H1 (cell line): Measurements from ENCODE around the gene STYK1. TPM values are rescaled to one million over a fixed set of nuclear protein-coding genes. Genes with fewer than 3 reads are reported as not detected.
"Not testable (repeated sequence)": the region's sequence is repeated elsewhere in the genome, so short reads cannot be mapped to it uniquely, and the experiment has no call there.

Experiments
- CTCF ChIA-PET: fragments of 300-600 bp; sonication (Branson Sonifier 250); formaldehyde crosslinking; loops from one replicate; lab custom pipeline; 2021; ENCODE audit not compliant: partially characterized antibody; lab: Charles Lee
- POLR2A ChIA-PET: fragments of 300-600 bp; sonication (Branson Sonifier 250); formaldehyde crosslinking; loops from one replicate; lab custom pipeline; 2021; ENCODE audit warnings: inconsistent platforms; ENCODE audit not compliant: partially characterized antibody; lab: Charles Lee
- DNase-seq, 2 experiments: peaks; one replicate each; pipeline versions ENCODE4 v3.0.0 to v3.0.0-alpha.2; 2010 to 2022; ENCODE audit warnings: low spot score in 2 of 2, low read depth in 1 of 2, mixed read lengths in 1 of 2
- FAIRE-seq: peaks from 2 replicates; lab custom pipeline; 2011; peaks lifted over from hg19 to GRCh38; lab: Jason Lieb, UNC
- H2AFZ ChIP-seq: 2 replicates; pipeline ENCODE4 v1.8.1; 2012; ENCODE audit warnings: low read length, inconsistent platforms
- H2AK5ac ChIP-seq: 2 replicates; pipeline ENCODE4 v1.6.1; 2013; ENCODE audit warnings: low read depth, low read length
- H2BK120ac ChIP-seq: replicated peaks from 2 replicates; pipeline ENCODE3; 2013; ENCODE audit warnings: low read depth, low read length, inconsistent platforms
- H2BK12ac ChIP-seq: 2 replicates; pipeline ENCODE4 v1.6.1; 2013; ENCODE audit warnings: low read depth, low read length
- H2BK15ac ChIP-seq: 2 replicates; pipeline ENCODE4 v1.6.1; 2013; ENCODE audit warnings: low read length
- H2BK20ac ChIP-seq: 2 replicates; pipeline ENCODE4 v1.6.1; 2013; ENCODE audit warnings: low read length
- H2BK5ac ChIP-seq: 2 replicates; pipeline ENCODE4 v1.6.1; 2013; ENCODE audit warnings: low read depth, low read length
- H3K14ac ChIP-seq: 2 replicates; pipeline ENCODE4 v1.6.1; 2013; ENCODE audit warnings: inconsistent platforms; ENCODE audit not compliant: insufficient read length
- H3K18ac ChIP-seq: 2 replicates; pipeline ENCODE4 v1.6.1; 2013; ENCODE audit warnings: low read length; ENCODE audit errors: extremely low read depth
- H3K23ac ChIP-seq: 2 replicates; pipeline ENCODE4 v1.6.1; 2013; ENCODE audit warnings: inconsistent platforms; ENCODE audit not compliant: insufficient read length
- H3K23me2 ChIP-seq: 2 replicates; pipeline ENCODE4 v1.6.1; 2013; ENCODE audit warnings: low read depth, low read length
- H3K27ac ChIP-seq: 2 replicates; pipeline ENCODE4 v1.6.1; 2011; ENCODE audit warnings: low read depth, low read length, inconsistent platforms
- H3K27me3 ChIP-seq, 4 experiments: replicated peaks in 1 of 4; 1 replicate in 1 of 4; 2 replicates in 3 of 4; pipeline versions ENCODE4 v1.6.1 to v1.8.1; 2011 to 2013; ENCODE audit warnings: low read length in 3 of 4, mild to moderate bottlenecking in 3 of 4, inconsistent platforms in 2 of 4, mixed read lengths in 2 of 4, moderate library complexity in 1 of 4; ENCODE audit not compliant: control insufficient read depth in 3 of 4, insufficient read depth in 3 of 4; ENCODE audit errors: extremely low read depth in 1 of 4
- H3K36me3 ChIP-seq, 4 experiments: 2 replicates each; pipeline versions ENCODE4 v1.6.1 to v1.8.1; 2011 to 2013; ENCODE audit warnings: mild to moderate bottlenecking in 4 of 4, low read length in 3 of 4, moderate library complexity in 2 of 4, control low read depth in 1 of 4, inconsistent platforms in 1 of 4; ENCODE audit not compliant: insufficient read depth in 4 of 4, control insufficient read depth in 2 of 4
- H3K4ac ChIP-seq: replicated peaks from 2 replicates; pipeline ENCODE3; 2013; ENCODE audit warnings: low read length, low read depth, mixed read lengths, inconsistent platforms; ENCODE audit not compliant: insufficient read length
- H3K4me1 ChIP-seq, 4 experiments: replicated peaks in 1 of 4; 1 replicate in 1 of 4; 2 replicates in 3 of 4; pipeline versions ENCODE4 v1.6.1 to v1.8.1; 2011 to 2013; ENCODE audit warnings: low read length in 3 of 4, inconsistent platforms in 2 of 4, mixed read lengths in 1 of 4; ENCODE audit not compliant: insufficient read depth in 4 of 4, control insufficient read depth in 3 of 4
- H3K4me2 ChIP-seq, 2 experiments: 2 replicates each; pipeline versions ENCODE4 v1.6.1 to v1.8.1; 2011 to 2013; ENCODE audit warnings: low read depth in 2 of 2, low read length in 2 of 2, control low read depth in 1 of 2, inconsistent platforms in 1 of 2, mild to moderate bottlenecking in 1 of 2; ENCODE audit not compliant: insufficient read depth in 1 of 2
- H3K4me3 ChIP-seq, 4 experiments: fragments of 200-600, 300-600 bp in 1 of 4; sonication (generic), shearing (Covaris generic), sonication (Bioruptor Twin) in 1 of 4; 2 replicates each; pipeline versions ENCODE4 v1.5.1 to v1.8.1; 2011 to 2016; ENCODE audit warnings: low read length in 4 of 4, low read depth in 3 of 4, control low read depth in 2 of 4, inconsistent platforms in 2 of 4, mild to moderate bottlenecking in 2 of 4, mixed read lengths in 1 of 4, moderate library complexity in 1 of 4; ENCODE audit not compliant: insufficient read depth in 2 of 4; ENCODE audit errors: extremely low read depth in 1 of 4
- H3K56ac ChIP-seq: replicated peaks from 2 replicates; pipeline ENCODE3; 2013; ENCODE audit warnings: low read depth, mild to moderate bottlenecking, mixed read lengths, low read length, inconsistent platforms; ENCODE audit not compliant: insufficient read length
- H3K79me1 ChIP-seq: 2 replicates; pipeline ENCODE4 v1.6.1; 2013; ENCODE audit warnings: low read depth, low read length, control low read depth
- H3K79me2 ChIP-seq, 2 experiments: 2 replicates each; pipeline versions ENCODE4 v1.6.1 to v1.8.1; 2012 to 2013; ENCODE audit warnings: low read length in 2 of 2, mild to moderate bottlenecking in 2 of 2, inconsistent platforms in 1 of 2; ENCODE audit not compliant: insufficient read depth in 2 of 2, control insufficient read depth in 1 of 2
- H3K9ac ChIP-seq, 4 experiments: replicated peaks in 1 of 4; 1 replicate in 1 of 4; 2 replicates in 3 of 4; pipeline versions ENCODE4 v1.6.1 to v1.8.1; 2011 to 2013; ENCODE audit warnings: low read depth in 3 of 4, low read length in 3 of 4, control low read depth in 2 of 4, mild to moderate bottlenecking in 2 of 4, moderate library complexity in 2 of 4, inconsistent platforms in 1 of 4; ENCODE audit errors: extremely low read depth in 1 of 4
- H3K9me3 ChIP-seq, 2 experiments: 2 replicates each; pipeline versions ENCODE4 v1.6.1 to v1.8.1; 2012 to 2013; ENCODE audit warnings: mild to moderate bottlenecking in 2 of 2, moderate library complexity in 2 of 2, control low read depth in 1 of 2, inconsistent platforms in 1 of 2, low read depth in 1 of 2, low read length in 1 of 2, mixed read lengths in 1 of 2; ENCODE audit not compliant: insufficient read depth in 2 of 2
- H4K20me1 ChIP-seq, 2 experiments: replicated peaks in 1 of 2; 2 replicates each; pipeline versions ENCODE3 to v1.8.1; 2011 to 2013; ENCODE audit warnings: inconsistent platforms in 2 of 2, low read length in 2 of 2, mild to moderate bottlenecking in 1 of 2; ENCODE audit not compliant: insufficient read depth in 2 of 2, control insufficient read depth in 1 of 2
- H4K5ac ChIP-seq: 2 replicates; pipeline ENCODE4 v1.6.1; 2013; ENCODE audit warnings: low read length, low read depth, mixed read lengths, inconsistent platforms; ENCODE audit not compliant: insufficient read length
- H4K8ac ChIP-seq: 2 replicates; pipeline ENCODE4 v1.8.0; 2013; ENCODE audit warnings: mild to moderate bottlenecking, moderate library complexity, low read length, inconsistent platforms; ENCODE audit not compliant: insufficient read depth; ENCODE audit errors: extremely low read depth
- H4K91ac ChIP-seq: replicated peaks from 2 replicates; pipeline ENCODE3; 2013; ENCODE audit warnings: low read length, mixed read lengths, inconsistent platforms; ENCODE audit not compliant: insufficient read length
- CBX5 ChIP-seq: fragments of 300-800, 300-1000 bp; sonication (generic); IDR thresholded peaks from 2 replicates; pipeline ENCODE4 v1.7.1; 2016; ENCODE audit warnings: antibody characterized with exemption, low read length, low read depth
- TAF1 ChIP-seq: IDR thresholded peaks from 2 replicates; pipeline ENCODE4 v1.6.1; 2011; ENCODE audit warnings: mild to moderate bottlenecking, low read depth, low read length
- WGBS, 2 experiments: shearing (Covaris generic) in 1 of 2; methylation state at CpG; one replicate each; pipeline versions ENCODE4 v1.1.6 to v1.1.7; 2013 to 2015; ENCODE audit warnings: low lambda C conversion rate in 2 of 2, mixed read lengths in 2 of 2, inconsistent platforms in 1 of 2, low coverage in 1 of 2, missing lambda C conversion rate in 1 of 2; ENCODE audit not compliant: insufficient replicate concordance in 2 of 2, insufficient coverage in 1 of 2, insufficient read length in 1 of 2; ENCODE audit errors: extremely low coverage in 1 of 2, missing lambda C conversion rate in 1 of 2; 5-methylcytosine and 5-hydroxymethylcytosine counted together
- polyA plus RNA-seq, 7 experiments: library from polyadenylated mRNA; depleted of rRNA in 3 of 7; stranded (reverse) in 5 of 7; unstranded in 2 of 7; fragments of >200 nt in 5 of 7; fragments of 200-250 nt in 2 of 7; gene quantifications; 1 replicate in 5 of 7; 2 replicates in 1 of 7; 4 replicates in 1 of 7; pipeline versions ENCODE4 v1.2.1 to v1.2.3, GENCODE V29; 2011 to 2013; ENCODE audit warnings: missing spikeins in 2 of 7, mixed read lengths in 2 of 7
- total RNA-seq: library from RNA; stranded (reverse); fragmentation: NEBNext Ultra II Directional; extraction: Animal tissue kit (Norgen Biotek cat#: 25700); gene quantifications from 2 replicates; pipeline ENCODE4 v1.2.1, GENCODE V29; 2021

STYK1 gene
- total and polyA plus RNA-seq, 2 of the 8 experiments (the other 6 are each of a cell fraction or from before 2014, with no cell fraction given): 0.38 to 1.1 TPM

DNA sequence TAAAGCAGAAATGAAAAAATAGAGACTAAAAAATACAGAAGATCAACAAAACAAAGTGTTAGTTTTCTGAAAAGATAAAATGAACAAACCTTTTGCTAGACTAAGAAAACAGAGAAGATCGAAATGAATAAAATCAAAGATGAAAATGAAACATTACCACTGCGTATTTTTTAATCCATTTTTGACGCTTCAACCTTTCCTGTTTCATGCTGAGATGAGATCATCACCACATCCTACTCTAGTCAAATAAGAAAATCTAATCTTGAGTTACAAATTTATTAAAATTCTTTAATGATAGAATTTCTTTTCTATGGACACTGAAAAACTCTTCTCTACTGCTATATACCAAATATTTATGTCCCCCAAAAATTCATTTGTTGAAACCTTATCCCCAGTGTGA lies 91.1 kb downstream of the STYK1 start:
- Histone ChIP-seq H4K91ac (no peak overlapping the region), H3K9me3 (no peaks in the 10 kb centered on the region), H3K4ac (no peak overlapping the region), H2BK15ac (no peak overlapping the region), H3K79me1 (no peaks in the 10 kb centered on the region), H3K18ac (no peak overlapping the region), H2BK20ac (no peak overlapping the region), H4K8ac (no peak overlapping the region), H2AFZ (no peak overlapping the region), H2BK120ac (no peak overlapping the region), H3K4me1 (no peaks in the 10 kb centered on the region), H2BK5ac (no peak overlapping the region), H4K20me1 (no peaks in the 10 kb centered on the region), H3K4me3 (no peak overlapping the region), H3K79me2 (no peaks in the 10 kb centered on the region), H3K4me2 (no peak overlapping the region), H3K27me3 (no peaks in the 10 kb centered on the region), H3K23ac (no peak overlapping the region), H4K5ac (no peak overlapping the region), H3K56ac (no peak overlapping the region), H3K23me2 (no peaks in the 10 kb centered on the region), H2BK12ac (no peak overlapping the region), H2AK5ac (no peak overlapping the region), H3K36me3 (peaks cover 0 to 15% (median 1%) of the 10 kb centered on the region in 4 experiments; a peak in 2 of 8 replicates), H3K27ac (no peak overlapping the region), H3K14ac (no peak overlapping the region), H3K9ac (no peak overlapping the region)
- no peak for DNase-seq
- no peak for FAIRE-seq
- WGBS, 2 experiments: 97% methylated on average over 3 of the region's 3 CpGs; no CpG with 5 or more reads in 1 of the 2 experiments
- POLR2A ChIA-PET: no interaction called here
- no peak for TF ChIP-seq CBX5
- no peak for TF ChIP-seq TAF1
- CTCF ChIA-PET: no interaction called here

DNA sequence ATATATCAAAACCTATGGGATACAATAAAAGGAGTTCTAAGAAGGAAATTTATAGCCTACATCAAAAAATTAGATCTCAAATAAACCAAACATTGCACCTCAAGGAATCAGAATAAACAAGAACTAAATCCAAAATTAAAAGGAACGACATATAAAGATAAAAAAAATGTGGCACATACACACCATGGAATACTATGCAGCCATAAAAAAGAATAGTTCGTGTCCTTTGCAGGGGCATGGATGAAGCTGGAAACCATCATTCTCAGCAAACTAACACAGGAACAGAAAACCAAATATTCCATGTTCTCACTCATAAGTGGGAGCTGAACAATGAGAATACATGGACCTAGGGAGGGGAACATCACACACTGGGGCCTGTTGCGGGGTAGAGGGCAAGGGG lies 91.7 kb downstream of the STYK1 start:
- H3K4me3 ChIP-seq, FAIRE-seq, H3K79me1 ChIP-seq, H3K23me2 ChIP-seq, H2BK15ac ChIP-seq, H2BK12ac ChIP-seq, H3K4ac ChIP-seq, H3K4me2 ChIP-seq, DNase-seq, H2BK20ac ChIP-seq, H3K18ac ChIP-seq, H2AK5ac ChIP-seq, H3K9me3 ChIP-seq, H4K5ac ChIP-seq, H3K79me2 ChIP-seq, H3K23ac ChIP-seq, H2BK120ac ChIP-seq, H3K9ac ChIP-seq, POLR2A ChIA-PET, H3K14ac ChIP-seq, H3K4me1 ChIP-seq, H2BK5ac ChIP-seq, H3K27me3 ChIP-seq, H3K27ac ChIP-seq, H3K56ac ChIP-seq, H4K20me1 ChIP-seq, H4K8ac ChIP-seq, H4K91ac ChIP-seq, H2AFZ ChIP-seq: not testable (repeated sequence)
- CTCF ChIA-PET: interaction anchor here (1.2 kb wide), 1 partner anchor 168 kb away, joined by 4 read pairs; no protein-coding TSS in a partner anchor
- WGBS, 2 experiments: 77% methylated on average over 3 of the region's 3 CpGs; no CpG with 5 or more reads in 1 of the 2 experiments
- H3K36me3 ChIP-seq: peaks cover 0 to 15% (median 1%) of the 10 kb centered on the region in 4 experiments; a peak in 2 of 8 replicates
